CD4-positive, alpha-beta T cell treated with Interleukin-10 for 1 hour (primary cell): ENCODE data around the gene MEF2D.

Source experiments
- DNase-seq: peaks from one replicate; pipeline ENCODE4 v3.0.0-alpha.2; 2020

MEF2D gene

DNA sequence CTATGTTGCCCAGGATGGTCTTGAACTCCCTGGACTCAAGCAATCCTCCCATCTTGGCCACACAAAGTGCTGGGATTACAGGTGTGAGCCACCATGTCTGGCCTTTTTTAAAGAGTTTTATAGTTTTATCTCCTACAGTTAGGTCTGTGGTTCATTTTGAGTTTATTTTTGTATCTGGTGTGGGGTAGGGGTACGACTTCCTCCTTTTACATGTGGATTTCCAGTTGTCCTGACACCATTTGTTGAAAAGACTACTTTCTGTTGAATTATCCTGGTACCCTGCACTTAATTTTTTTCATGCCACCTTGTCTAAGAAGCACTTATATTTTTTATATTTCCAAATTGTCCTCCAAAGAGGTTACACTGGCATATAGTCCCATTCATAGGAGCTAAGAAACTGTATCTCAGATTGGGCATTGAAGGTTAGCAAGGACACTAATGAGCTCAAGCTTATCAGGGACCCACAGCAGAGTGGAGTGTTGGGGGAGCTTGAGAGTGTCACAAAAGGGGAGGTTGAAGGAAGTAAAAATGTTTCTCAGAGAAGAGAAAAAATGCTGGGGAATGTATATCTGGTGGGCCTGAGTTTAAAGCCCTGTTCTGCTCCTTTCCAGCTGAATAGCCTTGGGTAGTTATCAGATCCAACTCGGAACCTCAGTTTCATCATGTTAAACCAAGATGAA lies 23.4 kb upstream of the MEF2D start:
- DNase-seq = no peak

DNA sequence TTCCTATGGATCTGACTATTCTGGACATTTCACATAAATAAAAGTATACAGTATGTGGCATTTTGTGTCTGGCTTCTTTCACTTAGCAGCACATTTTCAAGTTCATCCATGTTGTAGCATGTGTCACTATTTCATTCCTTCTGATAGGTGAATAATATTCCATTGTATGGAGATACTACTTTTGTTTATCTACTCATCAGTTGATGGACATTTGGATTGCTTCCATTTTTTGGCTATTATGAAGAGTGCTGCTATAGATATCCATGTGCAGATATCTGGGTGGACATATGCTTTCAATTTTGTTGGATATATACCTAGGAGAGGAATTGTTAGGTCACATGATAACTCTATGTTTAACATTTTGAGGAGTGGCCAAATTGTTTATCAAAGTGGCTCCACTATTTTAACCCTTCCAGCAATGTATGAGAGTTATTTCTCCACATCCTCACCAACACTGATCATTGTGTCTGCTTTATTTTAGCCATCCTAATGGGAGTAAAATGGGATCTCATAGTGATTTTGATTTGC lies 21.9 kb upstream of the MEF2D start:
- no peak for DNase-seq

DNA sequence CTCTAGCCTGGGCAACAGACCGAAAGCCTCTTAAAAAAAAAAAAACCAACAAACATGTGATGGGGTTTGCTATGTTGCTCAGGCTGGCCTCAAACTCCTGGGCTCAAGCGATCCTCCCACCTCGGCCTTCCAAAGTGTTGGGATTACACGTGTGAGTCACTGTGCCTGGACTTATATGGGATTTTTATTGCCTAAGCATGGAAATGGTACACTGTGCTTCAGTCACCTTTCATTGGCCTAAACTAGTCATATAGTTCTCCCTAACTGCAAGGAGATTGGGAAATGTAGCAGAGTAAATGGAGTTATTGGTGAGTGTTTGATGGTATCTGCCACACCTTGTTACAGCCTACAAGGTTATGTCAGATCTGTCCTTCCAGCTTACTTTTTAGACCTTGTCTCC lies 17.2 kb upstream of the MEF2D start:
- no peak for DNase-seq

DNA sequence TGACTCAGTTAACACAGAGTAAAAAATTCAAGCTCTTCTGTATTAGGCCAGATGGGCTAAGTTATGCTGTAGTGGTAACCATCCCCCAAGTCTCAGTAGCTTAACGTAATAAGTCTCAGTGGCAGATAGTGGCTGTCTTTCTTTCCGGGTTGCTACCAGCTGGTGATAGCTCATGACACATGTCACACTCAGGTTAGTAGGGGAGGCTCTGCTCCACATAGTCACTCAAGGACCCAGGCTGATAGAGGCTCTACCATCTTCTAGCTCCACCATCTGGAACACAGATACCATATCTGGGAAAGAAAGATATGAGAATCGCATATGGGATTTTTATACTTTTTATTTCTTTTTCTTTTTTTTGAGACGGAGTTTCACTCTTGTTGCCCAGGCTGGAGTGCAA lies 16.2 kb upstream of the MEF2D start:
- DNase-seq = no peak

DNA sequence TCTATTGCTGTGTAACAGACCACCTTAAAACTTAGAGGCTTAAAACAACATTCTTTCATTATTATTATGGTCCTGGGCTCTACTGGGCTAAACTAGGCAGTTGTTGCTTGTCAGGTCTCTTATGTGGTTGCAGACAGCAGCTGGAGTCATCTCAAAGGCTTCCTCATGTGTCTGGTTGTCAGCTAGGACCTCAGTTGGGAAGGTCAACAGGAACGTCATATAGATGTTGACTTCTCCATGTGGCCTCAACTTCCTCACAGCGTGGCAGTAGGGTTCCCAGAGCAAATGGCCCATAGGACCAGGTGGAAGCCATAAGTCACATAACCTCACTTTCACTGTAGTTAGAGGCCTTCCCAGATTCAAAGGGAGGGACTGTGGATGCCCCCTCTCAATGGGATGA lies 15.4 kb upstream of the MEF2D start:
- DNase-seq = no peak

DNA sequence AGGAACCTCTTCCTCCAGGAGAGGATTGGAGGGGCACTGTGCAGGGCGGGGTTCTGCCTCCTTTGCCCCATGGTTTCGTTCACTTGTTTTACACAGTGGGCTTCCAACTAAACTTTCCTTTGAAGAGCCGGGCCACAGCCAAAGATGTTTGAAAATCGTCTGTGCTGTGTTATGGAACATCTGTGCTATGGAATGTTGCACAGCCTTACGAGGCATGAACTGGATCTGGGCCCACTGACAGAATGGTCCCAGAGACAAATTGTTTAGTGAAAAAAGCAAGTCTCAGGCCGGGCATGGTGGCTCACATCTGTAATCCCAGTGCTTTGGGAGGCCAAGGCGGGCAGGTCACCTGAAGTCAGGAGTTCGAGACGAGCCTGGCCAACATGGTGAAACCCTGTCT lies 12.6 kb upstream of the MEF2D start:
- no peak for DNase-seq

DNA sequence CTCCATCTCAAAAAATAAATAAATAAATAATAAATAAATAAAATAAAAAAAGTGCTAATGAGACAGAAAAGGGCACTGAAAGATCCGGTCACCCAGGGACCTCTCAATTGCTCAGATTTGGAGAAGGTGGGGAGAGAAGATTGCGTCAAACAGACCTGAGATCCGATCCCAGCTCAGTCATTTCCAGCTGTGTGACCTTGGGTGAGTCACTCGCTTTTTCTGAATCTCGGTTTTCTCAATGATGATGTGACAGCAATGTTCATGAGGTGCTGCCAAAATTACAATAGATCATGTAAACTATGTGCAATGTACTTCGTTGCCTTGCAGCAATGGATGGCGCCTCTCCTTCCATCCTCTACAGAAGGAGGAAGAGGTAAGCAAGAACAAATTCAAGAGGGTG lies 11.1 kb upstream of the MEF2D start:
- no peak for DNase-seq

DNA sequence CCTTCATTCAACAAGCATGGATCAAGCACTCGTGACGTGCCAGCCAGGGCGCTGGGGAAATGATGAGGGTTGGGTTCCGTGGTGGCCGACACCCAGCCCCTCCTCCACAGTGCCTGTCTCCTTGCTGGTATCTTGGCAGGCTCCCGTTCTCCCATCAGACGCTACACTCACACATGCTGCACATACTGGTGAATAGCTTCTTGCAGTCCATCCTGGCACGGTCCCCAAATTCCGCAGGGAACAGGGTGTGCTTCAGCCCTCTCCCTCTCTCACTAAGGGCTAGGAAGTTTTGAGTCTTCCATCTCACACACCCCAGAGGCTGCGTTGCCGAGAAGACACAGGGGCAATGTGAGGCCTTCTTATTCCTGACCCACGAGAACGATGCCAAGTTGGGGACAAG lies 10.1 kb upstream of the MEF2D start:
- DNase-seq = no peak

DNA sequence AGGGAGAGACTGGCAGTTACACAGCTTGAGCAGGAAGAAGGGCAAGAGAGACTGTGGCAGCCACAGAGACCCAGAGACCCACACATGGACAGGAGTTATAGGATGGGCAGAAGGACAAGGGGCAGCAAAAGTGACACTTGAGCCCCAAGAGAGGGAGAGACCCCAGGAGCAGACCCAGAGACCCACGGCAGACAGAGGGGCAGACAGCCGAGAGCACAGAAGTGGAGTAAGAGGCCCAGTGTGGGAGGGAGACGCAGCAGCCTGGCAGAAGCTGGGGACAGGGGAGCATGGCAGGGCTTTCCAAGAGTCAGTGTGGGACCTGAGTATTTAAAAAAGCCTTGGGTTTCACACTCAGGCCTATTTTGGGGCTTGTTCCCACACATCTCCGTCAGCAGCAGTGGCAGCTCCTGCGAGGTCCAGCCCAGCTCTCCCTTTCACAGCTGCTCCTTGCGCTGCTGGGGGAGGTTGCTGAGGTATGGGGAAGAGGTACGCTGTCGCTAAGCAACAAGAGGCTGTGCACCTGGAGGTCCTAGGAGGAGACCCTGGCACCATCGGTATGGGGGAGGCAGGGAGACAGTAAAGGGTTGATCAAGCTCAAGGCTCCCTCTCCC lies 9.0 kb upstream of the MEF2D start:
- DNase-seq = no peak

DNA sequence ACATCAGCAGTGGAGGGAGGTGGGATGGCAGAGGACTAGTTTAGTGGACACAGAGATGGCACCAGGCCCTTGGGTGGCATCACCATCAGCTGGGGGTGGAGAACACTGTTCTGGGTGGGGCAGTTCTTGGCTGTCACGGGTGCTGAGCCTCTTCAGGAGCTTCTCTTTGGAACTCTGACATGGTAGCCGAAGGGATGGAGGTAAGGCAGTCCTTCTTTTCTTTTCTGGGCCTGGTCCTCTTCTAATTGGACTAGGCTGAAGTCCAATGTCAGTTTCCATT lies 8.3 kb upstream of the MEF2D start:
- no peak for DNase-seq

DNA sequence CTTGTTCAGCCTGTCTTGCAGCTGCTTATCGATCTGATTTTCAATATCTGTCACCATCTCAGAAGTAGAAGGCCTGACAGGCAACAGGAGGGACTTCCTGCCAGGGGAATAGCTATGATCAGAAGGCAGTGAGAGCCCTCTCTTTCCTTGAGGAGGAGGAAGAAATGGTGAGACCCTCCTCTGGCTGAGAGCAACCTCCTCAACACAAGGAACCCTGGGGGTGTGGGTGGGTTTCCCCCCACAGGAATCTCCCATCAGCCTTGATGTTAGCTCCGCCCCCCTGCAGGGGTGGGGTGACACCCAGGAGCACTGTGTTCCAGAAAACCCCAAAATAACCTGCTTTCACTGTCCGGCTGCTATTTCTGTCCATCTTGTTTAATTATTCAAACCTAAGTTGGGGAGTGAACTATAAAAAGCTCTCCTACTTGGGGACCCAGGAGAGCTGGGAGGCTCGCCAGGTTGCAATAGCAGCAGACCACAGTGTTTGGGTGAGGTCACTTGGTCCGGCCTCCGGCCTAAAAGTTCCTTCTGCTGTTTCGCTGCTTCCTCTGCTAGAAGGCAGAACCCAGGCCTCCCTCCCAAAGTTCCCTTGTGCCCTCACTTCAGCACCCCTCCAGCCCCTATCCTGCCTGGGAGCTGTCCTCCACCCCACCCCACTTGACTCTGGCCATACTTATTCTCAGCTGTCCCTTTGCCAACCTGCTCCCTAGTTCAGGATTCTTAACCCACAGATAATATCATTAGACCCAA lies 7.8 kb upstream of the MEF2D start:
- DNase-seq = peak; percentile 42

DNA sequence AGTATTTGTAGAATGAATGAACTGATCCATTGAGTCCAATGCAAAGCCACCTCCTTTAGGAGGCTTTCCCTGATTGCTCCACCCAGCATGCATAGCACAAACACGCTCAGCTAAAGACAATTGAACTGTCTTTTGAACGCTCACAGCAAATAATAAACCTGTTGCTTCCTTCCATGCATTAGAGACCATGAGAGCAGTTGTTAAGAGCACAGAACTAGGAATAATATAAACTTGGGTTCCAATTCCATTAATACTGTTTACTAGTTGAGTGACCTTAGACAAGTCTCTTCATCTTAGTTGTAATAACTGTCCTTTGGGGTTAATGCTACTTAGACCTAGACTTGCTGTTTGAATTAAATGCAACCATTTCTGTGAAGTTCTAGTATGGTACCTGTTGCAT lies 5.9 kb upstream of the MEF2D start:
- DNase-seq = no peak

DNA sequence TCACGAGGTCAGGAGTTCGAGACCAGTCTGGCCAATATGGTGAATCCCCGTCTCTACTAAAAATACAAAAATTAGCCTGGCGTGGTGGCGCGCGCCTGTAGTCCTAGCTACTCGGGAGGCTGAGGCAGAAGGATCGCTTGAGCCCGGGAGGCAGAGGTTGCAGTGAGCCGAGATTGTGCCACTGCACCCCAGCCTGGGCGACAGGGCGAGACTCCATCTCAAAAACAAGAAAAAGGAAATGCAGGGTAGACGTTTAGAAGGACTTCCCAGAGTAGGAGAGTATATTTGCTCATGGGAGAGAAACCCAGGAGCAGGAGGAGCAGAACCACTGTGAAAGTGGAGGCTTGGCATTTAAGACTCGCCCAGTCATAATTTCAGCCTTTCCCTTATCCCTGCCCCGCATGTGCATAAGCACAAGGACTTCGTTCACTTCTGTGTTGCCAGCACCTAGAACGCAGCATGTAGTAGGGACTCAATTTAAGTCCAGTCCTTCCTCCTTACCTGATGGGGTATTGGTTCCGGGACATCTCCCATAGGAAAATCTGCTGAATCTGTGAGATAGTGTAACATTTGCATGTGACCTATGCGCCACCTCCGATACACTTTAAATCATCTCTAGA lies 5.2 kb upstream of the MEF2D start:
- DNase-seq = no peak

DNA sequence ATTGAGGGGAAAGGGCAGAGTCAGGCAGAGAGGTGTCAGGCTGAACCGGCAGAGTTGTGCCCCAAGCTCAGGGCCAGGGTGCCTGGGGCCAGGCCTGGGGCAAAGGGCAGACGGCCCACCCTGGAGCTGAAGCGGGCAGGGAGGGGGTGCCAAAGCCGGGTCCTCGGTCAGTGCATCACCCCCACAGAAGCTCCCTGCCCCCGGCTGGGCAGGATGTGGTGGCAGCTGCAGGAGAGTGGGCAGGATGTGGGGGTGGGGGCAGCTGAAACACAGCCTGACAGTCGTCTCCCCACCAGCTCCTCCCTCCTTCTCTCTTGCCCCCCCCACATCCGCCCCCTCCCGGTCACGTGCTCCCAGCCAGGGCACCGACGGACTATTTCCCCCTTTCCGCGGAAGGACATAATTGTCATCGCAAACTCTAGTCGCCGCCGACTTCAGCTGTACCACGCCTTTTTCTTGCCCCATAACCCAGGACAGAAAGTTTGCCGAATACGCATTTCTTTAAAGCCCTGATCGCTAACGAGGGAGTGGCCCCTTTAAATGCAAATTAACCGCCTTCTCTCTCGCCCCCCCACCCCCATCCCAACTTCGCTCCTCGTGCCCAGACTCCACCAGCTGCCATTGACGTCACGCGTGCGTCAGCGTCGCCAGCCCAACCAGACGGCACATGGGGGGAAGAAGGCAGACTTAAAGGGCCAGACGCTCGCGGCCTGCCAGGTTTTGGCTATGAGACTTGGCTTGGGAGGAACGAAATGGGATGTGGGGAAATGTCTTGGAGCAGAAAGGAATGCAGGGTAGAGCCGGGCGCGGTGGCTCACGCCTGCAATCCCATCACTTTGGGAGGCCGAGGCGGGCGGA lies 4.5 kb upstream of the MEF2D start:
- DNase-seq = peak; percentile 98

DNA sequence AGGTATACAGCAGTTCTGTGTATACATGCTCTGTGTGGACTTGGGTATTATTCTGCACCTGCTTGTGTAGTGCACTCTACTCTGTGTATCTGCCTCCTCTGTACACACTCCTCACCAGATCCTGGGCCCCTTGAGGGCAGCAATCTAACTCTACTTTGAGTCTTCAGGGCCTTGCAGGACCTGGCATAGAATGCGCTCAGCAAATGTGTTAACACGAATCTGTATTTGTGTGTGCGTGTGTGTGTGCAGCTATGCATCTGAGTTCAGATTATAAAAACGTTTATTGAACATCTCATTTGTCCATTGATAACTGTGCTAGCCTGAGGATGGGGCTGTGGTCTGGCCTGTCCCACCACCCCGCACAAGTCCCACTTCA lies 3.9 kb upstream of the MEF2D start:
- DNase-seq = peak; percentile 53

DNA sequence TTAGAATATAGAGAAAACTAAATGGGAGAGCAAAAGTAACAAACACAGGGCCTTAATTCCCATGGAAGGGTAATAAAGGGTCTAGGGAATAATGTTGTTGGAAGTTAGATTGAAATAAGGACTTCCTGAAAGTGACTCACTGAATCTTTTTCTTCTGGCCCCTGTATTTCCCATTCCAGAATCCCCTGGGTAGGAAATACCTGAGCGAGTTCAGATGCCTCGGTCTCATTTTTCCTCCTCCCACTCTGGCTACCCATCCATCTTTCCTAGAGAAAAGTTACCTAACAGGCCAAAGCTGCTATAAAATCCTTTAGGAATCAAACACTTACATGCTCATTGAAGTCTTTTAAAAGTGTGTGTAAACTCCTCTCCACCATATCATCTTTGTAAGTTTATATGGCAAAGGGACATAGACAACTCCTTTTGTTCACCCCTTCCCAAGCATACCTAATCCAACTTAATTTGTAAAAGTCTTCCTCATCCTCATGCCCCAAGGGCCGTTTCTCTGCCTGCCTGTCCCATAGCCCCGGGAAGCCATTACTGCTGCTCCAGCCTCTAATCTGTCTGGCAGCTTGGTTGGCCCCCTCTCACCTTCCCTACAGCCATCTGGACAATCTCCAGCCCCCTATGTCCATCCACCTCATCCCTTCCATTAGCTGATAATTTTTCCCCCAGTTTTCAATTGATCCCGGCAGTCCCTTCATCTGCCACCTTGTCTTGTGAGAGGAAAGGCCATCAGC lies 3.3 kb upstream of the MEF2D start:
- DNase-seq = no peak

DNA sequence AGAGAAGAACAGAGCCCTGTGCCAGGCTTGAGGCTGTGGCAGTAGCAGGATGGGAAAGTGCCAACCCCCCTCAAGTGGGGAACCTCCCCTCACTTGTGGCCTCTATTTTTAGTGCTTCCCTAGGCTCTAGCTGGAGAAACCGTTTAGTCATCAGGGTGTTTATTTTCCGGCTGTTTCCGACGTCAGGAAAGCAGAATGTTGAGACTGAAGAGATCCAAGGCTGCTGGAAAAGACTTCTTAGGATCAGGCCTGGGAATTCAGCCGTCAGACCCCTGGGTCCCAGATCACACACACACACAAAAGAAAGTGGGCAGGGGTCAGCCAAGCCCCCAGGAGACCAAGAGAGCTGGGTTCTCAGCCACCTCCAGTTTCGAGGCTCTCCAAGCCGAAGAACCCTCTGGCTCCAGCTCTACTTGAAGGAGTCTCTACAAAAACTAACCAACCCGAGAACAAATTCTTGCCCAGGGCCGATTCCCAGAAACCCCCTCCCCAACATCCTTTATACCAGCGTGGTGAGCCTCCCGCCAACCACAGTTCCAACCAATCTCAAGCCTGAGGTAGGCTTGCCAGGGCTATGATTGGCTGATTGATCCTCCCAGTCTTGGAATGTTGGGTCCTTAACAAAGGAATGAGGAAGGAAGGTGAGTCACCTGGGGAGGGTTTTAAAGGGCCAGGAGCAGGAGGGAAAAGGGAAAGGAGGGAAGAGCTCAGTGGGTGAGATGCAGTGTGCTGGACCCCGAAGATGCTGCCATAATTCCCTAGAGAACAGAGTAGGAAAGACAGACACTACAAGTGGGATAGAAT lies 2.5 kb upstream of the MEF2D start:
- no peak for DNase-seq

DNA sequence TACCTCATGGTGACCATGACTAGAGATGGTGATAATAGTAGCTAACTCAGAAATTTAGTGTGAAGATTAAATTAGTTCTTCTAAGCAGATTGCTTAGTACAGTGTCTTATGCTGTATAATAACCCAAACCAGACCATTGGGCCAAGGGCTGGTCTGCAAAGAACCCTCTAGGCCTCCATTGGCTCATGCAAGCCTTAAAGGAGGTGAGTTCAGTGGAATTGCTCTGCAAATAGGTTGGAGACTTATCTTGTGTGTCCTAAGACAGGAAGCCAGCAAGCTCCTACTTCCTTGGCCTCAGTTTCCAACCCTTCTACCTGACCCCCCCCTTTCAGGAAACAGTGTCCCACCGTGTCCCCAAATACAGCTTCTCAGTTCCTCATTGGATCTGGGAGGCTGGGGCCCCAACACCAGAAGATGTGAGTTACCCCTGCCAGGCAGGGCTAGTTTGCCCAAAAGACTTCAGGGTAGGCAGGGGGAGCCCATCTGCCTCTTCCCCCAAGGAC lies 1.9 kb upstream of the MEF2D start:
- DNase-seq = no peak

DNA sequence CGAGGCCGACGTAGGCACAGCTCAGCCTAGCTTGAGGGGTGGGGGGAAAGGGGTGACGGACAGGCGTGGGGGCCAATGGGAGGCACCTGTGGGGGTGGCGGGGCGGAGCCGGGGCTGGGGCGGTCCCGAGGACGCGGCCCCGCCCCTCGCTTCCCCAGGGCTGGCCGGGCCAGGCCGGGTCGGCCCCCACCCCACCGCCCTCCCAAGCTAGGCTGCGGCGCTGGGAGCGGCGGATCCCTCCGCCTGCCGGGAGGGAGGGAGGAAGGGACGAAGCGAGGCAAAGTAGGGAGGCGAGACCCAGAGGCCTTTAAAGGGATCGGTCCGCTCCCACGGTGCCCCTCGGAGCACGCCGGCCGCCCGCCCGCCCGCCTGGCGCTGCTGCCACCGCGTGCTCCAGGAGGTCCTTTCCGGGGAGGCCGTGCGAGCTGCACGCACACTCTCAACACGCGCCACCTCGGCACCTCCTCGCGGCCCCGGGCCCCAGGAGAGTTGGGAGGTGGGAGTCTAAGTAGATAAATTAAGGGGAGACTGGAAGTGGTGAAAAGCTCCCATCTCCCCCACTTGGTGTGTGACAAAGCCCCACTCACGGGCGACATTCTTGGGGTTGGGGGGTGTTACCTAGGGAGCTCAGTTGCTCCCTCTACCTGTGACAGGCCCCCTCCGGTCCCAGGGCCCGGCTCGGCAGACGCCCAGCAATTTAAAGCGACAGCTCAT lies 375 bp upstream of the MEF2D start:
- peak; percentile 93 for DNase-seq

DNA sequence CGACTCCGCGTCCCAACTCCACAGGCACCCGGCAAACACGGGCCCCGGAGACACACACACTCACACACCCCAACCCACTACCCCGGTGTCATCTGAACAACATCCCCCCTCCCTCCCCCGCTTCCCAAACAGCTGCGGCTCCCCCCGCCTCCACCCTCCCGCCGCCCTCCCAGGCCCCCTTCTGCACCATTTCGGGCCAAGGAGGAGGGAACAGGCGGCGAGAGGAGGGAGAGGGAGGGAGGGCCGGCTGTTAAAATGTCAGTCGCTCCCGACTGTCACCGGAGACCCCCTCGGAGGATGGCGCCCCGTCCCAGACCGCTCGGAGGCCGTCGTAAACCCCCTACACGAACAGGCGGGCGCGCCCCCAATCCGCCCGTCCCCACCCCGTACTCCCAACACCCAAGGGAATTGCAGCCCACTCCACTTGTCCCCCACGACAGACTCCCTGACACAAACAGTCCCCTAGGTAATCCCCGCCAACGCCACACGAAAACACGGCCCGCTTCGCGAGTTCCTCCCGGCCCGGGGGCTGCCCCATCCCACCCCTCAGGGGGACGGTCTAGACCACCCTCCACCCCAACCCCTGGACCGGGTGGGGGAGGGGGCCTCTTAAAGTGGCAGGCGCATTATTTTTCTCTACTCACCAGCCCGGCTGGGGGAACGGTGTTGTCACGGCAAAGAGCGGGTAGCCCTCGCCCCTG lies 583 bp downstream of the MEF2D start:
- DNase-seq = peak; percentile 59
